ENCODE measurements around the gene GALNT18. TPM values are rescaled to one million over a fixed set of nuclear protein-coding genes. Genes with fewer than 3 reads are reported as not detected.

The GALNT18 gene
- polyA plus RNA-seq, 1 donor (not counting 4 experiments of a cell fraction or from before 2014, with no cell fraction given): 27.2 TPM

GRCh38 chr11:11349106-11349825, 272.5 kb downstream of the GALNT18 start:
- TF ChIP-seq CTCF (optimal IDR thresholded peaks at IDR 0.05 in 1 of 3, IDR thresholded peaks at IDR 0.05 in 1 of 3, conservative IDR thresholded peaks at IDR 0.05 in 1 of 3; ENCODE audit: extremely low read depth in 1 of 3, insufficient read depth in 2 of 3, low read length in 3 of 3): no peak
- TF ChIP-seq EZH2 (IDR thresholded peaks at IDR 0.05; ENCODE audit: low read length): no peak
- H3K36me3 ChIP-seq (ENCODE audit: control insufficient read depth in 2 of 2, extremely low read depth in 1 of 2, insufficient read depth in 2 of 2, low read length in 2 of 2): no peaks in the 10 kb centered on the region
- no peak overlapping the region for H3K9ac ChIP-seq (ENCODE audit: control insufficient read depth, extremely low read depth, insufficient read depth, low read length)
- H3K4me2 ChIP-seq (ENCODE audit: control insufficient read depth, extremely low read depth, insufficient read depth, low read depth, low read length): no peak overlapping the region
- no peaks in the 10 kb centered on the region for H3K9me3 ChIP-seq (ENCODE audit: control insufficient read depth, low read depth, low read length)
- no peaks in the 10 kb centered on the region for H3K27me3 ChIP-seq (ENCODE audit: control insufficient read depth, extremely low read depth, insufficient read depth, low read length)
- no peak overlapping the region for H3K27ac ChIP-seq (ENCODE audit: control insufficient read depth, insufficient read depth, low read length)
- dilution Hi-C loops (cut with MboI; ENCODE audit: extremely low pct_ligation_motif_present, low sequenced_read_pairs): no loop called here
- H4K20me1 ChIP-seq (ENCODE audit: control insufficient read depth, extremely low read depth, insufficient read depth, low read length): no peaks in the 10 kb centered on the region
- H3K9me1 ChIP-seq (ENCODE audit: control insufficient read depth, extremely low read depth, insufficient read depth, low read length): no peaks in the 10 kb centered on the region
- H3K4me3 ChIP-seq (ENCODE audit: control insufficient read depth in 2 of 3, extremely low read depth in 1 of 3, insufficient read depth in 2 of 3, low read depth in 1 of 3, low read length in 3 of 3): no peak overlapping the region
- DNase-seq (ENCODE audit: low read depth, low spot score): no peak
- H2AFZ ChIP-seq (ENCODE audit: control insufficient read depth, low read length): no peak overlapping the region
- no peaks in the 10 kb centered on the region for H3K4me1 ChIP-seq (ENCODE audit: control insufficient read depth, extremely low read depth, insufficient read depth, low read length)
- no peak for FAIRE-seq
- H3K79me2 ChIP-seq (ENCODE audit: control insufficient read depth, insufficient read depth, low read length): no peaks in the 10 kb centered on the region

- no peak overlapping the region for H3K27ac ChIP-seq (ENCODE audit: control insufficient read depth, insufficient read depth, low read length)
- H3K9me1 ChIP-seq (ENCODE audit: control insufficient read depth, extremely low read depth, insufficient read depth, low read length): no peaks in the 10 kb centered on the region
- no peaks in the 10 kb centered on the region for H3K36me3 ChIP-seq (ENCODE audit: control insufficient read depth in 2 of 2, extremely low read depth in 1 of 2, insufficient read depth in 2 of 2, low read length in 2 of 2)
- H3K4me1 ChIP-seq (ENCODE audit: control insufficient read depth, extremely low read depth, insufficient read depth, low read length): no peaks in the 10 kb centered on the region
- TF ChIP-seq EZH2 (IDR thresholded peaks at IDR 0.05; ENCODE audit: low read length) (no peak), CTCF (optimal IDR thresholded peaks at IDR 0.05 in 1 of 3, IDR thresholded peaks at IDR 0.05 in 1 of 3, conservative IDR thresholded peaks at IDR 0.05 in 1 of 3; ENCODE audit: extremely low read depth in 1 of 3, insufficient read depth in 2 of 3, low read length in 3 of 3) (no peak)
- H3K4me3 ChIP-seq (ENCODE audit: control insufficient read depth in 2 of 3, extremely low read depth in 1 of 3, insufficient read depth in 2 of 3, low read depth in 1 of 3, low read length in 3 of 3): no peak overlapping the region
- H3K4me2 ChIP-seq (ENCODE audit: control insufficient read depth, extremely low read depth, insufficient read depth, low read depth, low read length): no peak overlapping the region
- no peaks in the 10 kb centered on the region for H3K79me2 ChIP-seq (ENCODE audit: control insufficient read depth, insufficient read depth, low read length)
- no peak overlapping the region for H3K9ac ChIP-seq (ENCODE audit: control insufficient read depth, extremely low read depth, insufficient read depth, low read length)
- FAIRE-seq (no peak), DNase-seq (ENCODE audit: low read depth, low spot score) (no peak)
- no peaks in the 10 kb centered on the region for H4K20me1 ChIP-seq (ENCODE audit: control insufficient read depth, extremely low read depth, insufficient read depth, low read length)
- dilution Hi-C loops (cut with MboI; ENCODE audit: extremely low pct_ligation_motif_present, low sequenced_read_pairs): no loop called here
- no peaks in the 10 kb centered on the region for H3K9me3 ChIP-seq (ENCODE audit: control insufficient read depth, low read depth, low read length)
- no peaks in the 10 kb centered on the region for H3K27me3 ChIP-seq (ENCODE audit: control insufficient read depth, extremely low read depth, insufficient read depth, low read length)
- H2AFZ ChIP-seq (ENCODE audit: control insufficient read depth, low read length): no peak overlapping the region
Observed at GRCh38 chr11:11348303-11348702, 273.5 kb downstream of the GALNT18 start.

Data from keratinocyte (primary cell).